ENCODE results near the gene FSTL4. TPM values are rescaled to one million over a fixed set of nuclear protein-coding genes. Genes with fewer than 3 reads are reported as not detected.

Gene FSTL4
- total RNA-seq, 1 experiment from 2014 or later, result not detected

DNA sequence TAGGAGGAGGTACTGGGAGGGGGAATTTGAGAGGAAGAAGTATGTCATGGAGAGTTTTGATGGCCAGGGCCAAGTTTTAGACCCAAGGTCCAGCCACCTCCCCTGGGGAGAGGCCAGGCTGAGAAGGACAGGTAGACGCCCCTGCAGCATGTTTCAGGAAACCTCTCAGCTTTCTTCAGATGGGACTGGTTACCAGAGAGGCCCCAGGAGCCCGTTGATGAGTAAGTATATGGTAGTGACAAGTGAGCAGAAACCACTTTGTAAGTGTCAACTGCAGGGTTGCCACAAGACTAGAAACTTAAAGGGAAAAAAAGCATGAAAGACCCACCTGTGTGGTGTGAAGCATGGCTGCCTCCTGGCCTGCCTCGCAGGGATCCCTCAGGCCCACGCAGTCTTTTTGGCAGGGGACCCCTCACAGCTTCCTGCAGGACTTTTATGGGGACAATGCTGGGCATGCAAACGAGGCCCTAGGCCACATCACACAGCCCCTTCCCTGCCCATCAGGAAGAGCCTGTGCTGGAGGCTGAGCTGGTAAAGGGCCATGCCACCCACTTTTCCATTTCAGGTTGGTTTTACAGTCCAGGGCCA, 255.9 kb downstream of the FSTL4 start:
- H3K27ac ChIP-seq, result no peak overlapping the region
- no peak overlapping the region for H2AFZ ChIP-seq
- TF ChIP-seq, protein P1, sequence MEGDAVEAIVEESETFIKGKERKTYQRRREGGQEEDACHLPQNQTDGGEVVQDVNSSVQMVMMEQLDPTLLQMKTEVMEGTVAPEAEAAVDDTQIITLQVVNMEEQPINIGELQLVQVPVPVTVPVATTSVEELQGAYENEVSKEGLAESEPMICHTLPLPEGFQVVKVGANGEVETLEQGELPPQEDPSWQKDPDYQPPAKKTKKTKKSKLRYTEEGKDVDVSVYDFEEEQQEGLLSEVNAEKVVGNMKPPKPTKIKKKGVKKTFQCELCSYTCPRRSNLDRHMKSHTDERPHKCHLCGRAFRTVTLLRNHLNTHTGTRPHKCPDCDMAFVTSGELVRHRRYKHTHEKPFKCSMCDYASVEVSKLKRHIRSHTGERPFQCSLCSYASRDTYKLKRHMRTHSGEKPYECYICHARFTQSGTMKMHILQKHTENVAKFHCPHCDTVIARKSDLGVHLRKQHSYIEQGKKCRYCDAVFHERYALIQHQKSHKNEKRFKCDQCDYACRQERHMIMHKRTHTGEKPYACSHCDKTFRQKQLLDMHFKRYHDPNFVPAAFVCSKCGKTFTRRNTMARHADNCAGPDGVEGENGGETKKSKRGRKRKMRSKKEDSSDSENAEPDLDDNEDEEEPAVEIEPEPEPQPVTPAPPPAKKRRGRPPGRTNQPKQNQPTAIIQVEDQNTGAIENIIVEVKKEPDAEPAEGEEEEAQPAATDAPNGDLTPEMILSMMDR (conservative IDR thresholded peaks at IDR 0.05), result no peak
- no peak for TF ChIP-seq EZH2 (IDR thresholded peaks at IDR 0.05; ENCODE audit: low read depth)
- BruUV-seq (replicated peaks), result no TSS peak
- H4K20me1 ChIP-seq (ENCODE audit: insufficient read depth), result no peaks in the 10 kb centered on the region
- no peaks in the 10 kb centered on the region for H3K4me1 ChIP-seq (replicated peaks; ENCODE audit: insufficient read depth)
- no peak overlapping the region for H3K4me3 ChIP-seq
- no peaks in the 10 kb centered on the region for H3K9me2 ChIP-seq (ENCODE audit: insufficient read depth)
- ChIA-PET CTCF (no interaction called here), POLR2A (ENCODE audit: unreplicated experiment) (no interaction called here)
- H3F3A ChIP-seq (ENCODE audit: insufficient read depth, low read depth), result no peaks in the 10 kb centered on the region
- H3K36me3 ChIP-seq (ENCODE audit: low read depth), result no peaks in the 10 kb centered on the region
- intact Hi-C loops (cut with micrococcal nuclease; ENCODE audit: unreplicated experiment), result no loop called here
- no peaks in the 10 kb centered on the region for H3K79me2 ChIP-seq (ENCODE audit: low read depth)
- no peaks in the 10 kb centered on the region for H3K27me3 ChIP-seq (ENCODE audit: insufficient read depth, low read depth)
- no peaks in the 10 kb centered on the region for H3K9me3 ChIP-seq (ENCODE audit: insufficient read depth, low read depth)
- no peak for DNase-seq
- H3K4me2 ChIP-seq, result no peak overlapping the region

DNA sequence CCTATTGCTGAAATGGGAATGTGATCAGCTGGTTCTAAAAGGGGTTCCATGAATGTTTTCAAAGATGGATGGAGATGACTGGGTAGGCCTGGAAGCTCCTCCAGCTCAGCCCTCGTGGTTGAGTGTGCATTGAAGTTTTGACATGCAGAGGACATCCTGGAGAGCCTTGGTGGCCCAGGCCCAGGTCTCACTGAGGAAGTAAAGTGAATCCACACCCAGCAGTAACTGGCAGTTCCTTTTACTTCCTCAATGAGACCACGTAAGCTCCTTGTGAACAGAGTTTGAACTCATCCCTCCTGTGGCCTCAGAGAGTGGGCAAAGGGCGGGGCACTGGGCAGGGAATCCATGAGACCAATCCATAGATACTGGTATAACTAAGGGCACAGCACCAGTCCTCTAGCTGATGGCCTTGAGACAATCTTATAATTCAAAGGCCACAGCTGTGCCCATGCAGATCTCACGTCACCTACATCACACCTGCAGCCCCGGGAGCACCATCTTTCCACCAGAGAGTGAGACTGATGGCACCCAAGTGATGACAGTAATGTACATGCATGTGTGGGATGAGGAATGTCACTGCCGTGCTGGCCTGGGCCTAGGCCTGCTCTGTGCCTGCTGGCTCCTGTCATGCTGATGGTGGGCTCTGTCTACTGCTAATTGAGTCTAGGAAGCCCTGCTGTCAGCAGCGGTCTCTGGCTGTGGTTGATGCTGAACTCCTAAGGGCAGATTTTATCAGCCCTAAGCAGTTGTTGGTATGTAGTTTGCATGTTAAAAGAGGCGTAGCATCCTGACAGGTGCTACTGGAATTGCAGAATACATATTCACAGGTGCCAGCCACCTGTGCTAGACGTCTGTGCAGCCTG, 257.8 kb downstream of the FSTL4 start:
- H3K79me2 ChIP-seq (ENCODE audit: low read depth), result no peaks in the 10 kb centered on the region
- H3F3A ChIP-seq (ENCODE audit: insufficient read depth, low read depth), result no peaks in the 10 kb centered on the region; the same call in 1 of the 2 replicates
- intact Hi-C loops (cut with micrococcal nuclease; ENCODE audit: unreplicated experiment), result no loop called here
- H3K4me1 ChIP-seq (replicated peaks; ENCODE audit: insufficient read depth), result no peaks in the 10 kb centered on the region
- H3K27me3 ChIP-seq (ENCODE audit: insufficient read depth, low read depth), result no peaks in the 10 kb centered on the region
- TF ChIP-seq EZH2 (IDR thresholded peaks at IDR 0.05; ENCODE audit: low read depth), result no peak
- TF ChIP-seq, protein P1 (conservative IDR thresholded peaks at IDR 0.05), result no peak
- H4K20me1 ChIP-seq (ENCODE audit: insufficient read depth), result no peaks in the 10 kb centered on the region
- DNase-seq, result no peak
- no peak overlapping the region for H3K4me2 ChIP-seq
- no peaks in the 10 kb centered on the region for H3K9me2 ChIP-seq (ENCODE audit: insufficient read depth)
- ChIA-PET CTCF (no interaction called here), POLR2A (ENCODE audit: unreplicated experiment) (no interaction called here)
- no TSS peak for BruUV-seq (replicated peaks)
- no peak overlapping the region for H3K27ac ChIP-seq
- no peak overlapping the region for H3K4me3 ChIP-seq
- no peaks in the 10 kb centered on the region for H3K36me3 ChIP-seq (ENCODE audit: low read depth)
- H3K9me3 ChIP-seq (ENCODE audit: insufficient read depth, low read depth), result no peaks in the 10 kb centered on the region
- no peak overlapping the region for H2AFZ ChIP-seq

DNA sequence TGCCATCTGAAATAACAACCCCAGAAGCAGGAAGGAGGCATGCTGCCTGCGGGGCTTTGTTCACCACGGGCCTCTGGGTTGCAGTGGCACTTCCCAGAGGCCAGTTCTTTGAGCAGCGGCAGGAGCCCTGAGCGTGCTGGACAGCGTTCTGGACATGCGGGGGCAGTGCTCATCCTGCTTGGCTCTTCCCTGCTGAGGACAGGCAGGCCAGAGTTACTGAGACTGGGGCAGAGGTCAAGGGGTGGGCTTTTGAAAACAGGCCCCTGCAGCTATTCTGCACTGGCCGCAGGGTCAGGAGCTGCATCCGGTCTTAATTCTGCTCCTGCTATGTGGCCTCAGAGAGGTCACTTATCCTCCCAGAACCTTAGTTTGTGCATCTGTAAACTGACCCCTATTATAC, 258.6 kb downstream of the FSTL4 start:
- H3F3A ChIP-seq (ENCODE audit: insufficient read depth, low read depth), result no peaks in the 10 kb centered on the region; the same call in 1 of the 2 replicates
- ChIA-PET POLR2A (ENCODE audit: unreplicated experiment) (no interaction called here), CTCF (no interaction called here)
- H3K27me3 ChIP-seq (ENCODE audit: insufficient read depth, low read depth), result no peaks in the 10 kb centered on the region
- TF ChIP-seq, protein P1 (conservative IDR thresholded peaks at IDR 0.05), result no peak
- TF ChIP-seq EZH2 (IDR thresholded peaks at IDR 0.05; ENCODE audit: low read depth), result no peak
- no peaks in the 10 kb centered on the region for H3K79me2 ChIP-seq (ENCODE audit: low read depth)
- H2AFZ ChIP-seq, result no peak overlapping the region
- H4K20me1 ChIP-seq (ENCODE audit: insufficient read depth), result no peaks in the 10 kb centered on the region
- no peaks in the 10 kb centered on the region for H3K9me3 ChIP-seq (ENCODE audit: insufficient read depth, low read depth)
- H3K4me1 ChIP-seq (replicated peaks; ENCODE audit: insufficient read depth), result no peaks in the 10 kb centered on the region
- intact Hi-C loops (cut with micrococcal nuclease; ENCODE audit: unreplicated experiment), result no loop called here
- H3K9me2 ChIP-seq (ENCODE audit: insufficient read depth), result no peaks in the 10 kb centered on the region
- no TSS peak for BruUV-seq (replicated peaks)
- H3K36me3 ChIP-seq (ENCODE audit: low read depth), result no peaks in the 10 kb centered on the region
- no peak overlapping the region for H3K4me2 ChIP-seq
- H3K27ac ChIP-seq, result no peak overlapping the region
- DNase-seq, result no peak
- no peak overlapping the region for H3K4me3 ChIP-seq
